Measurements from ENCODE around the gene JUND. TPM values are rescaled to one million over a fixed set of nuclear protein-coding genes. Genes with fewer than 3 reads are reported as not detected.

JUND gene
- polyA plus RNA-seq, 3 donors: 22.5 to 1,792 (median 86.9) TPM

DNA sequence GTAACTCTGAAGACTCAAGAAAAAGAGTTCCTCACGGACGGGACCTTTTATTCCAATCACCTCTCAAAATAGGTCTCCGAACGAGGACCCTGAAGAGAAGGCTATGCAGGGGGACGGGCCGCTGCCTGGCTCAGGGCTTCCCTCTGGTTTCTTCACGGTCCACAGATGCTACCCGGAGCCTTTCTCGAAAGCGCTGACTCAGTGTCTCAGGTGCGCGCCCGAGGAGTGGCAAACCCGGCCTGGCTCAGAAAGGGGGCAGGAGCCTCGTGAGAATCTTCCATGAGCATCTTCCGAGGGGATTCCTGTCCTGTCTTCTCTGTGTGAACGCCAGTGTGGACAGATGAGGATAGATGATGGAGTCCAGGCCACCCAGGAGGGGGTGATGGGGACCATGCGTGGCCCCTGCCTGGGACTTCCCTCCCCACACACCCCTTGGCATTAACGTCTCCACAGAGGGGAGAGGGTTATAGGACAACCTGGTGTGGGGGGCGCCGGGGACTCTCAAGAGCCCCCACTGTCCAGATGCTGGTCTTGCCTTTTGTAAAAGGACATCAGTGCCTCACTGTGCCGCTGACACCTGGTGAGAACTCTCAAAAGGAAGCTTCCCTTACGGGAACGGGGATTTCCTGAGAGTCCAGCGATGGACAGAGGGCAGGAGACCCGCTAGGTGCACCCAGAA lies 24.9 kb upstream of the JUND start:
- peaks cover 33% of the 10 kb centered on the region for H3K4me1 Mint-ChIP-seq
- no peaks in the 10 kb centered on the region for H3K79me2 ChIP-seq (ENCODE audit: insufficient read depth, low read length)
- no peak overlapping the region for H2AFZ ChIP-seq (ENCODE audit: insufficient read depth, low read depth, low read length, poor library complexity, severe bottlenecking)
- H3K9me3 Mint-ChIP-seq: peaks cover 0 to 3% (median 0%) of the 10 kb centered on the region in 7 donors
- no peak overlapping the region for H3K4me2 ChIP-seq (replicated peaks; ENCODE audit: extremely low read depth, low read length, poor library complexity, severe bottlenecking)
- H4K20me1 ChIP-seq (ENCODE audit: insufficient read depth, low read length): no peaks in the 10 kb centered on the region
- H3K27me3 ChIP-seq (ENCODE audit: control insufficient read depth in 2 of 2, insufficient read depth in 2 of 2, low read length in 2 of 2): no peaks in the 10 kb centered on the region
- peak overlapping the region in 1 of 2 donors; percentile 45 for H3K27ac ChIP-seq (ENCODE audit: low read depth in 1 of 2, low read length in 2 of 2)
- H3K4me3 ChIP-seq (replicated peaks in 1 of 3; ENCODE audit: low read depth in 2 of 3, low read length in 3 of 3): no peak overlapping the region
- TF ChIP-seq, protein P1, sequence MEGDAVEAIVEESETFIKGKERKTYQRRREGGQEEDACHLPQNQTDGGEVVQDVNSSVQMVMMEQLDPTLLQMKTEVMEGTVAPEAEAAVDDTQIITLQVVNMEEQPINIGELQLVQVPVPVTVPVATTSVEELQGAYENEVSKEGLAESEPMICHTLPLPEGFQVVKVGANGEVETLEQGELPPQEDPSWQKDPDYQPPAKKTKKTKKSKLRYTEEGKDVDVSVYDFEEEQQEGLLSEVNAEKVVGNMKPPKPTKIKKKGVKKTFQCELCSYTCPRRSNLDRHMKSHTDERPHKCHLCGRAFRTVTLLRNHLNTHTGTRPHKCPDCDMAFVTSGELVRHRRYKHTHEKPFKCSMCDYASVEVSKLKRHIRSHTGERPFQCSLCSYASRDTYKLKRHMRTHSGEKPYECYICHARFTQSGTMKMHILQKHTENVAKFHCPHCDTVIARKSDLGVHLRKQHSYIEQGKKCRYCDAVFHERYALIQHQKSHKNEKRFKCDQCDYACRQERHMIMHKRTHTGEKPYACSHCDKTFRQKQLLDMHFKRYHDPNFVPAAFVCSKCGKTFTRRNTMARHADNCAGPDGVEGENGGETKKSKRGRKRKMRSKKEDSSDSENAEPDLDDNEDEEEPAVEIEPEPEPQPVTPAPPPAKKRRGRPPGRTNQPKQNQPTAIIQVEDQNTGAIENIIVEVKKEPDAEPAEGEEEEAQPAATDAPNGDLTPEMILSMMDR (IDR thresholded peaks at IDR 0.05): no peak
- H3K27ac Mint-ChIP-seq: peak overlapping the region in 3 of 7 donors; percentile 76 to 100 (median 98)
- H3K36me3 Mint-ChIP-seq: peaks cover 27 to 37% of the 10 kb centered on the region in 2 donors
- intact Hi-C loops (cut with micrococcal nuclease): loop anchor here in 1 of 2 donors (2.0 kb wide), 1 partner anchor 14 kb away; no protein-coding TSS in a partner anchor
- H3K27me3 Mint-ChIP-seq (ENCODE audit: low read depth in 3 of 3): no peaks in the 10 kb centered on the region
- no peak for DNase-seq
- no peaks in the 10 kb centered on the region for H3K9me3 ChIP-seq (replicated peaks in 1 of 2; ENCODE audit: control insufficient read depth in 1 of 2, insufficient read depth in 1 of 2, low read length in 2 of 2)
- peaks cover 41 to 47% of the 10 kb centered on the region in 2 donors for H3K4me1 ChIP-seq (ENCODE audit: control insufficient read depth in 1 of 2, insufficient read depth in 2 of 2, low read length in 2 of 2)
- 86% methylated on average over 17 of the region's 26 CpGs for WGBS (ENCODE audit: insufficient coverage)
- H3K36me3 ChIP-seq (replicated peaks in 1 of 2; ENCODE audit: control insufficient read depth in 1 of 2, insufficient read depth in 2 of 2, low read length in 2 of 2): peaks cover 31 to 51% of the 10 kb centered on the region in 2 donors
- no peak overlapping the region for H3K4me3 Mint-ChIP-seq
- no peak overlapping the region for H3K9ac ChIP-seq (ENCODE audit: insufficient read depth, low read length, poor library complexity, severe bottlenecking)

DNA sequence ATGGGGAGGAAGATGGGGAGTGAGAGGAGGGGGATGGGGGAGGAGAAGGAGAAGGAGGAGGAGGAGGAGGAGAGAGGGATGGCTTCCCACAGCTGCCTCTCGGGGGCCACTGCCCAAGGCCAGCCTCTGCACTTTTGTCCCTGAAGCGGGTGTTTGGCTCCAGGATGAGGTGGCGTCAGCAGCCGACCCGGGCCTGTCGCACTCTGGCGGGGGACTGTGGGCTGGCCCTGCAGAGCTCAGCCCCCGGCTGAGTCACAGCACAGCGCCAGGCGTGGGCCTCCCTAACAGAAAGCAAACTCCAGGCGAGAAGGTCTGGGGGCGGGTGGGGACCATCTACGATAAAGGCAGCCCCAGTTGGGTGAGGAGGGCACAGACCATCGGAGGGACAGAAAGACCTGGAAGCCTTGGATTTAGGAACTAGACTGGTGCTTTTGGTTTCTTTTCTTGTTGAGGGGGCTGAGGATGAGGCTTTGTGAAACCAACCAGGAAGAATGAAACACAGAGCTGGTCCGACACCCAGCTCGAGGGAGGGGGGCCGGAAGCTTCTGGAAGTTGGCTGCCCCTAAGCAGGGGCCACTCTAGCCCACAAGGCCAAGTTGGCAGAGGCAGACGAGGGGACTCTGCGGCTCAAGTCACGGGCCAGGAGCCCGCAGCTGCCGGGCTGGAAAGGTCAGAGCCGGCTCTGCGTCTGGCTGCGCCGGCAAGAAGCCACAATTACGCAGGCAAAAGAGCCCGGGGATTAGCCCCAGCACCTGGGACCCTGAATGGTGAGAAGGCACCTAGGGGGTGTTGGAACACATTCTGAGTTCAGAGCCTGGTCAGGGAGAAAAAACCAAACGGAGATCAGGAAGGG lies 23.3 kb upstream of the JUND start:
- intact Hi-C loops (cut with micrococcal nuclease): loop anchor here (2.0 kb wide), 2 partner anchors 14 to 22 kb away; no protein-coding TSS in a partner anchor
- Histone ChIP-seq H3K9ac (ENCODE audit: insufficient read depth, low read length, poor library complexity, severe bottlenecking) (peak overlapping the region; percentile 85), H2AFZ (ENCODE audit: insufficient read depth, low read depth, low read length, poor library complexity, severe bottlenecking) (peak overlapping the region; percentile 66), H3K9me3 (replicated peaks in 1 of 2; ENCODE audit: control insufficient read depth in 1 of 2, insufficient read depth in 1 of 2, low read length in 2 of 2) (no peaks in the 10 kb centered on the region), H3K4me1 (ENCODE audit: control insufficient read depth in 1 of 2, insufficient read depth in 2 of 2, low read length in 2 of 2) (peaks cover 50 to 57% of the 10 kb centered on the region in 2 donors), H3K27ac (ENCODE audit: low read depth in 1 of 2, low read length in 2 of 2) (peak overlapping the region; percentile 87 to 98), H3K36me3 (replicated peaks in 1 of 2; ENCODE audit: control insufficient read depth in 1 of 2, insufficient read depth in 2 of 2, low read length in 2 of 2) (peaks cover 18 to 35% of the 10 kb centered on the region in 2 donors), H3K79me2 (ENCODE audit: insufficient read depth, low read length) (no peaks in the 10 kb centered on the region), H3K4me3 (replicated peaks in 1 of 3; ENCODE audit: low read depth in 2 of 3, low read length in 3 of 3) (peak overlapping the region; percentile 38 to 76 (median 45)), H3K27me3 (ENCODE audit: control insufficient read depth in 2 of 2, insufficient read depth in 2 of 2, low read length in 2 of 2) (no peaks in the 10 kb centered on the region), H3K4me2 (replicated peaks; ENCODE audit: extremely low read depth, low read length, poor library complexity, severe bottlenecking) (peak overlapping the region; percentile 79), H4K20me1 (ENCODE audit: insufficient read depth, low read length) (no peaks in the 10 kb centered on the region)
- H3K36me3 Mint-ChIP-seq: peaks cover 16 to 24% of the 10 kb centered on the region in 2 donors
- WGBS (ENCODE audit: insufficient coverage): under 1% methylated on average over 27 of the region's 29 CpGs
- H3K4me3 Mint-ChIP-seq: peak overlapping the region; percentile 88 to 92
- H3K9me3 Mint-ChIP-seq: peaks cover 0 to 3% (median 0%) of the 10 kb centered on the region in 7 donors
- no peaks in the 10 kb centered on the region for H3K27me3 Mint-ChIP-seq (ENCODE audit: low read depth in 3 of 3)
- TF ChIP-seq, protein P1 (IDR thresholded peaks at IDR 0.05): no peak
- peak overlapping the region; percentile 97 to 100 (median 99) for H3K27ac Mint-ChIP-seq
- H3K4me1 Mint-ChIP-seq: peaks cover 42% of the 10 kb centered on the region
- DNase-seq: peak; percentile 84 to 86 (median 85)
